ENCODE data around the gene RPS6KA3.

The RPS6KA3 gene

GRCh38 chrX:20147561-20147960 is 119.1 kb downstream of the RPS6KA3 start:
- WGBS, 2 experiments (ENCODE audit: insufficient coverage in 2 of 2): no CpG with 5 or more reads among the region's 1 CpG
- Histone ChIP-seq H3K9me3 (ENCODE audit: control insufficient read depth, low read length) (no peaks in the 10 kb centered on the region), H3K4me3 (ENCODE audit: extremely low read depth, insufficient read depth, low read length, poor library complexity, severe bottlenecking) (no peak overlapping the region)

GRCh38 chrX:20144491-20144890 is 122.2 kb downstream of the RPS6KA3 start:
- WGBS, 2 experiments (ENCODE audit: insufficient coverage in 2 of 2): no CpG with 5 or more reads among the region's 3 CpGs
- Histone ChIP-seq H3K9me3 (ENCODE audit: control insufficient read depth, low read length) (no peaks in the 10 kb centered on the region), H3K36me3 (ENCODE audit: control insufficient read depth, insufficient read depth, low read length) (peaks cover 6% of the 10 kb centered on the region), H3K4me3 (ENCODE audit: extremely low read depth, insufficient read depth, low read length, poor library complexity, severe bottlenecking) (no peak overlapping the region), H3K27ac (ENCODE audit: low read depth, low read length, severe bottlenecking) (no peak overlapping the region), H3K4me1 (ENCODE audit: control insufficient read depth, insufficient read depth, low read length, poor library complexity, severe bottlenecking) (no peaks in the 10 kb centered on the region)

More at GRCh38 chrX:20147561-20147960, 119.1 kb downstream of the RPS6KA3 start:
- Histone ChIP-seq H3K4me1 (ENCODE audit: control insufficient read depth, insufficient read depth, low read length, poor library complexity, severe bottlenecking) (no peaks in the 10 kb centered on the region), H3K27ac (ENCODE audit: low read depth, low read length, severe bottlenecking) (no peak overlapping the region), H3K36me3 (ENCODE audit: control insufficient read depth, insufficient read depth, low read length) (peaks cover 18% of the 10 kb centered on the region)

GRCh38 chrX:20143561-20143960 is 123.1 kb downstream of the RPS6KA3 start:
- Histone ChIP-seq H3K4me3 (ENCODE audit: extremely low read depth, insufficient read depth, low read length, poor library complexity, severe bottlenecking) (no peak overlapping the region), H3K4me1 (ENCODE audit: control insufficient read depth, insufficient read depth, low read length, poor library complexity, severe bottlenecking) (no peaks in the 10 kb centered on the region), H3K9me3 (ENCODE audit: control insufficient read depth, low read length) (no peaks in the 10 kb centered on the region), H3K36me3 (ENCODE audit: control insufficient read depth, insufficient read depth, low read length) (peaks cover 5% of the 10 kb centered on the region), H3K27ac (ENCODE audit: low read depth, low read length, severe bottlenecking) (no peak overlapping the region)
- WGBS, 2 experiments (ENCODE audit: insufficient coverage in 2 of 2): no CpG with 5 or more reads among the region's 2 CpGs

DNA sequence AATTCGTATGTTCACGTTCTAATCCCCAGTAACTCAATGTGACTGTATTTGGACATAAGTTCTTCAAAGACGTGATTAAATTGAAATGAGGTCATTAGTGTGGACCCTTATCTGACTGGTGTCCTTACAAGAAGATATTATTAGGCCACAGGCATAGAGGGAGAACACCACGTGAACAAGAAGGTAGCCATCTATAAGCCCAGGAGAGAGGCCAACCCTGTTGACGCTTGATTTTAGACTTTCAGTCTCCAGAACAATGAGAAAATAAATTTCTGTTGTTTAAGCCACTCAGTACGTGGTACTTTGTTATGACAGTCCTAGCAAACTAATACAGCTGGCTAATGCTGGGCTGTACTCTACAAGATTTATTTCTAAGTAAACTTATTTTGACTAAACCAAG is 123.6 kb downstream of the RPS6KA3 start:
- no peak overlapping the region for H3K4me3 ChIP-seq (ENCODE audit: extremely low read depth, insufficient read depth, low read length, poor library complexity, severe bottlenecking)
- WGBS, 2 experiments (ENCODE audit: insufficient coverage in 2 of 2): 94 to 100% methylated on average over 1 to 4 of the region's 6 CpGs
- no peaks in the 10 kb centered on the region for H3K4me1 ChIP-seq (ENCODE audit: control insufficient read depth, insufficient read depth, low read length, poor library complexity, severe bottlenecking)
- H3K27ac ChIP-seq (ENCODE audit: low read depth, low read length, severe bottlenecking): no peak overlapping the region
- H3K36me3 ChIP-seq (ENCODE audit: control insufficient read depth, insufficient read depth, low read length): peaks cover 8% of the 10 kb centered on the region
- H3K9me3 ChIP-seq (ENCODE audit: control insufficient read depth, low read length): no peaks in the 10 kb centered on the region

DNA sequence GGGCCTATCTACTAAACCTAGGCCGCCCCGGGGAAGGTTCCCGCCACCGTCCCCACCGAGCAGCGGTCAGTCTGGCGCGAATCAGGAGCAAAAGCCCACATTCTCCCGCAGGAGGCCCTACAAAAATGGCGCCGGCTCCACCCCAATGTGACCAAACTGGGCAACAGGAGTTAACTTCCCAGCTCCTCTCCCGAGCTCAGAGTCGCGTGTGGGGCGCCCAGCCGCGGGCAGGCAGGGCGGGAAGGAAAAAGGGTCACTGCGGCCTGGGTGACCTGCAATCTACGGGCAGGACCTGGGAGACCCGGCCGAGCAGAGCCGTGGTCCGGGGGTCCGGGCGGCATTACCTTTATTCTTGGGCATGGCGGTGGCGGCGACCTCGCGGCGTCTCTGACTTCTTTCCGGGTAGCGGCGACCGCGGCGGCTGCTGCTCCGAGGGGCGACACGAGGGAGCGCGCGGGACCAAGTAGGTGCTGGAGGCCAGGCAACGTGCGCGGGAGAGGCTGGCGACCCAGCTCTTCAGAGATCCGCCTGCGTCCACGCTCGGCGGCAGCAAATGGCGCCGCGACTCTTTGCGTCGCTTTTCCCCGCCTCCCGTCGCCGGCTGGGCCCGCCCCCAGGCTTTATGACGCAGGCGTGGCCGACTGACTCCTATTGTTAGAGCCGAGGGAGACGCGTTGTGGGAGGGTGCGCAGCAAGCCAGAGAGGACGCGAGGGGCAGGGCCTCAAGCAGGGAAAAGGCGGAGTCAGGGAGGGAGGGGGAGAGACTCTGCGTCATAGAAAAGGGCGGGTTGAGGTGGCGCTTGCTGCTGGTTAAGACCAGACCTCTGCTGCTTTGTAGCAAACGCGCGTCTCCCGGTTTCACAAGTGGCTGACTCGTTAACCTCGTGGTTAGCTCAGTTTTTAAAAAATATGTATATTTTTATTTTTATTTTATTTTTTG is 125.2 kb downstream of the RPS6KA3 start, which contains the start of gene EIF1AX:
TSS of gene EIF1AX (minus strand) at position 558 of the 940 bp plus-strand sequence. CDS start at position 360, 198 bp downstream.
- no peaks in the 10 kb centered on the region for H3K4me1 ChIP-seq (ENCODE audit: control insufficient read depth, insufficient read depth, low read length, poor library complexity, severe bottlenecking)
- H3K9me3 ChIP-seq (ENCODE audit: control insufficient read depth, low read length): no peaks in the 10 kb centered on the region
- H3K27ac ChIP-seq (ENCODE audit: low read depth, low read length, severe bottlenecking): peak within 1 kb of the TSS; percentile 84
- 0 to 2% methylated on average over 8 to 26 of the region's 82 CpGs for whole genome bisulfite sequencing, 2 experiments (ENCODE audit: insufficient coverage in 2 of 2)
- peaks cover 17% of the 10 kb centered on the region for H3K36me3 ChIP-seq (ENCODE audit: control insufficient read depth, insufficient read depth, low read length)
- peak within 1 kb of the TSS; percentile 62 for H3K4me3 ChIP-seq (ENCODE audit: extremely low read depth, insufficient read depth, low read length, poor library complexity, severe bottlenecking)

- Histone ChIP-seq H3K9me3 (ENCODE audit: control insufficient read depth, low read length) (no peaks in the 10 kb centered on the region), H3K36me3 (ENCODE audit: control insufficient read depth, insufficient read depth, low read length) (peaks cover 22% of the 10 kb centered on the region), H3K27ac (ENCODE audit: low read depth, low read length, severe bottlenecking) (peak overlapping the region; percentile 2), H3K4me1 (ENCODE audit: control insufficient read depth, insufficient read depth, low read length, poor library complexity, severe bottlenecking) (no peaks in the 10 kb centered on the region), H3K4me3 (ENCODE audit: extremely low read depth, insufficient read depth, low read length, poor library complexity, severe bottlenecking) (peak overlapping the region; percentile 62)
- no CpG with 5 or more reads among the region's 3 CpGs for WGBS, 2 experiments (ENCODE audit: insufficient coverage in 2 of 2)
Measured at GRCh38 chrX:20140420-20140819, 126.3 kb downstream of the RPS6KA3 start.

DNA sequence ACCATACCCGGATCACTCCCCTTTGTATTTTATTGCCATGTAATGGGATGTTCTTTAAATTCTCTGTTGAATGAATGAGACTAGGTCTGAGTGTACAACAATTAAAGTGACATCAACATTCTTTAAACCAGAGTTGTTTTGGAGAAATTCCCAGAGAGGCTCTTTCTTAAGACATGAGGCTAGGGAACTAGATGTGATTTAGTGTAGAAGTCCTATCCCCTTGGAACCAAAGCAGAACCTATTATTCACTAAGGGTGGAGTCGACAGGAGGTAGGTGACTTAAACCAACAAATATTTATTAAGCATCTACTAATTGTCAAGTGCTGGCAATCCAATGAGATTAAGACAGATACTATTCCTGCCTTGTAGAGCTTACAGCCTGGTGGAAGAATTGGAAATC is 126.7 kb downstream of the RPS6KA3 start:
- Histone ChIP-seq H3K27ac (ENCODE audit: low read depth, low read length, severe bottlenecking) (no peak overlapping the region), H3K36me3 (ENCODE audit: control insufficient read depth, insufficient read depth, low read length) (peaks cover 26% of the 10 kb centered on the region), H3K4me3 (ENCODE audit: extremely low read depth, insufficient read depth, low read length, poor library complexity, severe bottlenecking) (peak overlapping the region; percentile 62), H3K9me3 (ENCODE audit: control insufficient read depth, low read length) (no peaks in the 10 kb centered on the region), H3K4me1 (ENCODE audit: control insufficient read depth, insufficient read depth, low read length, poor library complexity, severe bottlenecking) (no peaks in the 10 kb centered on the region)
- no CpG with 5 or more reads among the region's 2 CpGs for WGBS, 2 experiments (ENCODE audit: insufficient coverage in 2 of 2)

GRCh38 chrX:20135944-20136343 is 130.8 kb downstream of the RPS6KA3 start:
- H3K4me3 ChIP-seq (ENCODE audit: extremely low read depth, insufficient read depth, low read length, poor library complexity, severe bottlenecking): no peak overlapping the region
- no peaks in the 10 kb centered on the region for H3K4me1 ChIP-seq (ENCODE audit: control insufficient read depth, insufficient read depth, low read length, poor library complexity, severe bottlenecking)
- no peak overlapping the region for H3K27ac ChIP-seq (ENCODE audit: low read depth, low read length, severe bottlenecking)
- WGBS, 2 experiments (ENCODE audit: insufficient coverage in 2 of 2): 100% methylated on average over 1 of the region's 5 CpGs; no CpG with 5 or more reads in 1 of the 2 experiments
- no peaks in the 10 kb centered on the region for H3K9me3 ChIP-seq (ENCODE audit: control insufficient read depth, low read length)
- peaks cover 53% of the 10 kb centered on the region for H3K36me3 ChIP-seq (ENCODE audit: control insufficient read depth, insufficient read depth, low read length)

DNA sequence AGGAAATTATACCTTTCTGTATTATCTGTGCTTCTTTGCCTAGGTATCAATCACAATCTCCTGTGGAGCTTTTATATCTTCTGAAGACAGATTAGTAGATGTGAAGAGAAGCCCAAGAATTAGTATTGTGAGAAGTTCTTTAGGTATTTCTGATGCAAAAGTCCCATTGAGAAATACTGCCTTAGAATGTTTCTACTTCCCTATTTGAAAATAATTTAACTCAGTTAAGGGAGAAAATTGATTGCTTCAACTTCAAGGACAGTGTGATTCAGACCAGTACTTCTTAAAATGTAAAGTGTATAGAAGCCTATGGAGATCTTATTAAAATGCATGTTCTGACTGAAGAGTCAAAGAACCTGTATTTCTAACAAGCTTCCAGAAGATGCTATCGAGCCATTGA is 134.0 kb downstream of the RPS6KA3 start:
- Histone ChIP-seq H3K4me3 (ENCODE audit: extremely low read depth, insufficient read depth, low read length, poor library complexity, severe bottlenecking) (no peak overlapping the region), H3K9me3 (ENCODE audit: control insufficient read depth, low read length) (no peaks in the 10 kb centered on the region), H3K36me3 (ENCODE audit: control insufficient read depth, insufficient read depth, low read length) (peaks cover 60% of the 10 kb centered on the region), H3K27ac (ENCODE audit: low read depth, low read length, severe bottlenecking) (no peak overlapping the region), H3K4me1 (ENCODE audit: control insufficient read depth, insufficient read depth, low read length, poor library complexity, severe bottlenecking) (no peaks in the 10 kb centered on the region)
- WGBS, 2 experiments (ENCODE audit: insufficient coverage in 2 of 2): 100% methylated on average over 1 of the region's 1 CpG

GRCh38 chrX:20130357-20130756 is 136.4 kb downstream of the RPS6KA3 start:
- Histone ChIP-seq H3K36me3 (ENCODE audit: control insufficient read depth, insufficient read depth, low read length) (peaks cover 48% of the 10 kb centered on the region), H3K4me1 (ENCODE audit: control insufficient read depth, insufficient read depth, low read length, poor library complexity, severe bottlenecking) (no peaks in the 10 kb centered on the region), H3K9me3 (ENCODE audit: control insufficient read depth, low read length) (no peaks in the 10 kb centered on the region), H3K4me3 (ENCODE audit: extremely low read depth, insufficient read depth, low read length, poor library complexity, severe bottlenecking) (no peak overlapping the region), H3K27ac (ENCODE audit: low read depth, low read length, severe bottlenecking) (no peak overlapping the region)
- no CpG with 5 or more reads among the region's 1 CpG for WGBS, 2 experiments (ENCODE audit: insufficient coverage in 2 of 2)

- Histone ChIP-seq H3K36me3 (ENCODE audit: control insufficient read depth, insufficient read depth, low read length) (peaks cover 48% of the 10 kb centered on the region), H3K27ac (ENCODE audit: low read depth, low read length, severe bottlenecking) (no peak overlapping the region), H3K4me3 (ENCODE audit: extremely low read depth, insufficient read depth, low read length, poor library complexity, severe bottlenecking) (no peak overlapping the region), H3K9me3 (ENCODE audit: control insufficient read depth, low read length) (no peaks in the 10 kb centered on the region), H3K4me1 (ENCODE audit: control insufficient read depth, insufficient read depth, low read length, poor library complexity, severe bottlenecking) (no peaks in the 10 kb centered on the region)
- 100% methylated on average over 1 of the region's 1 CpG; no CpG with 5 or more reads in 1 of the 2 experiments for WGBS, 2 experiments (ENCODE audit: insufficient coverage in 2 of 2)
Measured at GRCh38 chrX:20129547-20129946, 137.2 kb downstream of the RPS6KA3 start.

Data from mesodermal cell (in vitro differentiated cells).